CD1c-positive myeloid dendritic cell (primary cell): ENCODE results near the gene HSF2BP.
"Not testable (repeated sequence)": the region's sequence is repeated elsewhere in the genome, so short reads cannot be mapped to it uniquely, and the experiment has no call there.

ENCODE experiments used
- DNase-seq: peaks from one replicate; pipeline ENCODE4 v3.0.0-alpha.2; 2016; ENCODE audit errors: extremely low spot score

The HSF2BP gene

GRCh38 chr21:43651926-43652325 lies 7.4 kb downstream of the HSF2BP start:
- DNase-seq = not testable (repeated sequence)

- DNase-seq = no peak
These were observed 11.1 kb downstream of the HSF2BP start for GRCh38 chr21:43648171-43648570.

DNA sequence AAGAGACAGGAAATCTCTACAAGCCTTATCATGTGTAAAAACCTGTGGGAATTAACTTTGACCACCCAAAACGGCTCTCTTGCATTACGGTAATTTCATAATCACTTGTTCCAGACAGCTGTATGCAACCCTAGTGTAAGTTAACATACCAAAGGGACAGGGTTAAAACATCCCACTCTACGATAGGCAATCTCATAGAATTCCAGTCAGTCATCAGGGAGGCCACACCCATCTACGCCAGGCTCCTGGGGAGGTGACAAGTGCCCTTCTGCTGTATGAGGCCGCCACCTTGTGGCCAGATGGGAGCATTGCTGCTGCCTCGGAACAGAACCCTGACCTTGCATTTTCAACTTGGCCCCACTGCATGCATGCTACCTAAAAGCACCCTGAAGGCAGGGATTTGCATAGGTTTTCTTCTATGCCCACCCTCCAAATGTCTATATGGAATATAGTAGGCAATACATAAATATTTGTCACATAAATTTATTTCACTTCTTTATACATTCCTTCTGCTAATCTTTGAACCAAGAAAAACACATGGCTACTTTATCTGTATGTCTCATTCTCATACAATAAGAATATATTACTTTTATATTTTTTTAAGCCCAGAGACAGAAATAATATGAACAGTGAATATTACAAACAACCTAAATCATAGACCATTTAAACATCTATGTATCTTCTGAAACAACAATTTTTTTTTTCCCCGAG lies 12.6 kb downstream of the HSF2BP start:
- peak; percentile 93 for DNase-seq

DNA sequence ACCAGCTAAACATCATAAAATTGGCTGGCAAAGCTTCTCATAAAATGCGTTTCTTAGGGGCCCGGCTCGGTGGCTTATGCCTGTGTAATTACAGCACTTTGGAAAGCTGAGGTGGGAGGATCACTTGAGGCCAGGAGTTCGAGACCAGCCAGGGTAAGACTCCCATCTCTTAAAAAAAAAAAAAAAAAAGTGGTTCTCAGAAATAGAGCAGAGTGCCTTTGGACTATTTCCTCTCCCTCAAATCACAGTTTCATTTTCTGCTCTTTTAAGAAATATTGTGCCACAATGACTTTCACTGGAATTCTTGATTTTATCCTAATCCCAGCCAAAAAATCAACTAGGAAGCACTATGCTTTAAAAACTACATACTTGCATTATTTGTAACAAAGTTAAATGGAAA lies 13.3 kb downstream of the HSF2BP start:
- DNase-seq = no peak

GRCh38 chr21:43645136-43645891 lies 14.0 kb downstream of the HSF2BP start:
- peak; percentile 92 for DNase-seq

GRCh38 chr21:43644609-43645008 lies 14.7 kb downstream of the HSF2BP start:
- DNase-seq = peak; percentile 41

- no peak for DNase-seq
These were observed 15.2 kb downstream of the HSF2BP start for GRCh38 chr21:43644071-43644470.

DNA sequence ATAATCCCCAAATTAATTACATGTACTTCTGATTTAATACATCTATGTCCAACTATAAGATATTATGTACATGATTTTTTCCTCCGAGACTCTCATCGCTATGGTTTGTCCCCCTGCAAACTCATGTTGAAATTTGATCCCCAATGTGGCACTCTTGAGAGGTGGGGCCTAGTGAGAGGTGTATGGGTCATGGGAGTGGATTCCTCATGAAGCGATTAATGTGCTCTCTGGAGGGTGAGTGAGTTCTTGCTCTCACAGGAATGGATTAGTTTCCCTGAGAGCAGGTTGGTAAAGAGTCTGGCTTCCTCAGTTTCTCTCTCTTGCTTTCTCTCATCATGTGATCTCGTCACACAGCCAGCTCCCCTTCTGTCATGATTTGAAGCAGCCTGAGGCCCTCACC lies 16.1 kb downstream of the HSF2BP start:
- DNase-seq = no peak

GRCh38 chr21:43640400-43640799 lies 18.9 kb downstream of the HSF2BP start:
- no peak for DNase-seq

GRCh38 chr21:43639470-43640353 lies 19.6 kb downstream of the HSF2BP start:
- DNase-seq = peak; percentile 17

- DNase-seq = no peak
These were observed 21.6 kb downstream of the HSF2BP start for GRCh38 chr21:43637530-43638158.

- DNase-seq = no peak
These were observed 23.9 kb downstream of the HSF2BP start for GRCh38 chr21:43635436-43635835.

DNA sequence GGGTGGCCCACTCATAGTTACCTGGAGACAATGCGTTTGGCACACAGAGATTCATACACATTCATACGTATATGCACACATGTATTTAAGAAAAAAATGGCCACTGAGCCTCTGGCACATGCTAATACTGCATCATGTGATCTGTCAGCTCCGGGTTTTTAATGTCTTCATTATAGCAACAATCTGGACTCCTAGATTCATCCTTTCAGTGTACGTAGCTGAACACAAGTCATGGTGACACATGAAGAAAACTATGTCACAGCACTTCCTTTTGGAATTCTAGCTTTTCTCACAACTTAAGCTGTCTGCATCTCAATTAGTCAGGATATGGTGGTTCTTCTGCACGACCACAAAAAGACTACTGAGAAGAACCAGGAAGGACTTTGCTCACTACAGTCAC lies 24.7 kb downstream of the HSF2BP start:
- no peak for DNase-seq

GRCh38 chr21:43632373-43632905 lies 26.8 kb downstream of the HSF2BP start:
- DNase-seq = no peak

- DNase-seq = no peak
These were observed 27.7 kb downstream of the HSF2BP start for GRCh38 chr21:43631411-43632107.

GRCh38 chr21:43627527-43627926 lies 31.8 kb downstream of the HSF2BP start:
- DNase-seq = no peak

DNA sequence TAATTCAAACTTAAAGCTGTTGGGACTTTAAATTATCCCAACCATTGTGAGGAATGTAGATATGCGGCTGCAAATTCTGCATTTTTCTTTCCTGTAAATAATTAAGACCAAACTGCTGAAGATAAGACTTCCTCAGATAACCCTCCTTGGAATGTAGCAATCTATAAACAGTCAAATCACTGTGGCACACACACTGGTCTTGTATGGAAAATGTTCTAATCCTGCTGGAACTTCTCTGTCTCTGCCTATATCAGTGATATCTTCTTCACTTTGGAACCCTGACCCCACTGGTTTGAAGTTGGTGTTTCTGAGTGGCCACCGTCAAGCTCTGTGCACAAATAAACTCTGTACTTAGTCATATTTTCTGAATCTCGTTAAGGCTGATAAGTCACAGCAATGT lies 32.9 kb downstream of the HSF2BP start:
- no peak for DNase-seq

GRCh38 chr21:43624339-43624738 lies 34.9 kb downstream of the HSF2BP start:
- no peak for DNase-seq

DNA sequence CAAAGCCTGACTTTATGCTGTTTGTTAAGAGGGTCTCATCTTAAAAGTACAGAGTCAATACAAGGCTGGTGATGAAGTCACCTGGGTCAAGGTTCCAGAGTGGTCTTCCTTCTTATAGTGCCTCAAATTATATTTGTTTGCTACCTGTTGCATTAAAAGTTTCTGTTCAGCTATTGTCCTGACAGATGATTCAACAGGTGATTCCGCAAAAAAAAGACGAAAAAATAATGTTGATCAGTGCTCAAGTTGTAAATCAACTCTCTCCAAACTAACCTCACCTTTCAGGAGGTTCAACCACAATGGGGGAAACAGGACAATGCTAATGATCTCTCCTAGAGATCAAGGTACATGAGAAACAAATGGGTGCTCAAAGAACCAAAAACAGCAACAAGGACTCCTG lies 35.7 kb downstream of the HSF2BP start:
- DNase-seq = no peak

DNA sequence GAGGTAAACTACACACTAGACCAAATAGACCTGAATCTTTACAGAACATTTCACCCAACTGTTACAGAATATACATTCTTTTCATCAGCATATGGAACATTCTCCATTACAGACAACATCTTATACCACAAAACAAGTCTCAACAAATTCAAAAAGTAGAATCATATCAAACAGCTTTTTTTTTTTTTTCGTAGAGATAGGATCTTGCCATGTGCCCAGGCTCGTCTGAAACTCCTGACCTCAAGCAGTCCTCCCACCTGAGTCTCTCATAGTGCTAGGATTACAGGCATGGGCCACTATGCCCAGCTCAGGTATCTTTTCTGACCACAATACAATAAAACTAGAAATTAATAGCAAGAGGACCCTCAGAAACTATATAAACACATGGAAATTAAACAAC lies 36.5 kb downstream of the HSF2BP start:
- DNase-seq = no peak

DNA sequence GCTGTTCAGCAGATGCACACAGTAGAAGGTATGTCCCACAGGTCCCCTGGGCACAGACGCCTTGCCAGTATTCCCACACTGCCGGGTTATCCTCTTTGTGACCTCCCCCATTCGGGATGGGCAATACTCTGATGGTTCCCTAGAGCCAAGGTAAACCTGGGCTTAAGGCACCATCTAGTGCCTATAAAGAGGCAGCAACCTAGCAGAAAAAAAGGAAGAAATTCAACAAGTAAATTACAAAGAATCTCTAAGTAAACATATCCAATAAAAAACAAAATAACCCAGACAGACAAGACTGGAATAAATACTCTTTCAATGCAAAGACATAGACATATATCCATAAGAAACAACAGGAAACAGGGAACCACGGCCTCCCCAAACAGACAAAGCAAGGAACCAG lies 39.4 kb downstream of the HSF2BP start:
- DNase-seq = peak; percentile 25
